Measurements from ENCODE around the gene PAM. TPM values are rescaled to one million over a fixed set of nuclear protein-coding genes. Genes with fewer than 3 reads are reported as not detected.

PAM gene
- total and polyA plus RNA-seq, 2 of the 8 experiments (the other 6 are each of a cell fraction or from before 2014, with no cell fraction given): 30.4 to 67.8 TPM

- Histone ChIP-seq H2AK5ac (ENCODE audit: low read depth, low read length) (no peak overlapping the region), H3K4me3 (ENCODE audit: extremely low read depth in 1 of 4, insufficient read depth in 2 of 4, low read depth in 3 of 4, low read length in 4 of 4) (no peak overlapping the region), H3K27me3 (replicated peaks in 1 of 4; ENCODE audit: control insufficient read depth in 3 of 4, extremely low read depth in 1 of 4, insufficient read depth in 3 of 4, low read length in 3 of 4) (no peaks in the 10 kb centered on the region), H3K36me3 (ENCODE audit: control insufficient read depth in 2 of 4, insufficient read depth in 4 of 4, low read length in 3 of 4) (no peaks in the 10 kb centered on the region), H2BK20ac (ENCODE audit: low read length) (no peak overlapping the region), H3K56ac (replicated peaks; ENCODE audit: insufficient read length, low read depth, low read length) (no peak overlapping the region), H3K4ac (replicated peaks; ENCODE audit: insufficient read length, low read depth, low read length) (no peak overlapping the region), H4K91ac (replicated peaks; ENCODE audit: insufficient read length, low read length) (no peak overlapping the region), H2BK120ac (replicated peaks; ENCODE audit: low read depth, low read length) (no peak overlapping the region), H3K9me3 (ENCODE audit: insufficient read depth in 2 of 2, low read depth in 1 of 2, low read length in 1 of 2) (no peaks in the 10 kb centered on the region), H2AFZ (ENCODE audit: low read length) (peak overlapping the region; percentile 52), H3K18ac (ENCODE audit: extremely low read depth, low read length) (no peak overlapping the region), H4K8ac (ENCODE audit: extremely low read depth, insufficient read depth, low read length) (no peak overlapping the region), H3K79me2 (ENCODE audit: control insufficient read depth in 1 of 2, insufficient read depth in 2 of 2, low read length in 2 of 2) (no peaks in the 10 kb centered on the region), H2BK15ac (ENCODE audit: low read length) (no peak overlapping the region), H3K9ac (replicated peaks in 1 of 4; ENCODE audit: extremely low read depth in 1 of 4, low read depth in 3 of 4, low read length in 3 of 4) (no peak overlapping the region), H3K23ac (ENCODE audit: insufficient read length) (no peak overlapping the region), H3K23me2 (ENCODE audit: low read depth, low read length) (no peaks in the 10 kb centered on the region), H4K5ac (ENCODE audit: insufficient read length, low read depth, low read length) (no peak overlapping the region), H2BK12ac (ENCODE audit: low read depth, low read length) (no peak overlapping the region), H4K20me1 (replicated peaks in 1 of 2; ENCODE audit: control insufficient read depth in 1 of 2, insufficient read depth in 2 of 2, low read length in 2 of 2) (no peaks in the 10 kb centered on the region), H3K79me1 (ENCODE audit: low read depth, low read length) (no peaks in the 10 kb centered on the region), H3K4me1 (replicated peaks in 1 of 4; ENCODE audit: control insufficient read depth in 3 of 4, insufficient read depth in 4 of 4, low read length in 3 of 4) (peaks cover 0 to 3% (median 0%) of the 10 kb centered on the region in 4 experiments; a peak in 1 of 7 replicates), H2BK5ac (ENCODE audit: low read depth, low read length) (no peak overlapping the region), H3K4me2 (ENCODE audit: insufficient read depth in 1 of 2, low read depth in 2 of 2, low read length in 2 of 2) (no peak overlapping the region), H3K14ac (ENCODE audit: insufficient read length) (no peak overlapping the region), H3K27ac (ENCODE audit: low read depth, low read length) (no peak overlapping the region)
- FAIRE-seq (no peak), DNase-seq (ENCODE audit: low read depth in 1 of 2, low spot score in 2 of 2) (no peak)
- ChIA-PET POLR2A (ENCODE audit: partially characterized antibody) (no interaction called here), CTCF (ENCODE audit: partially characterized antibody) (no interaction called here)
- TF ChIP-seq GTF2F1 (IDR thresholded peaks at IDR 0.05; ENCODE audit: borderline replicate concordance, low read depth, low read length) (no peak), SIN3A (conservative IDR thresholded peaks at IDR 0.05 in 1 of 2, IDR thresholded peaks at IDR 0.05 in 1 of 2; ENCODE audit: low read depth in 1 of 2, low read length in 2 of 2) (no peak)
- 94% methylated on average over 6 of the region's 6 CpGs; no CpG with 5 or more reads in 1 of the 2 experiments for WGBS, 2 experiments (ENCODE audit: extremely low coverage in 1 of 2, insufficient coverage in 1 of 2, insufficient read length in 1 of 2, insufficient replicate concordance in 2 of 2, low coverage in 1 of 2, low lambda C conversion rate in 2 of 2, missing lambda C conversion rate in 1 of 2)
These were observed 41.3 kb upstream of the PAM start for GRCh38 chr5:102713682-102714231.

Data from H1 (cell line).